Activated CD8-positive, alpha-beta memory T cell treated with anti-CD3 and anti-CD28 coated beads for 36 hours (primary cell): ENCODE results near the gene NFKBIA. TPM values are rescaled to one million over a fixed set of nuclear protein-coding genes. Genes with fewer than 3 reads are reported as not detected.
"Not testable (repeated sequence)": the region's sequence is repeated elsewhere in the genome, so short reads cannot be mapped to it uniquely, and the experiment has no call there.

Experiments
- CTCF ChIA-PET: fragments of 350-600 bp; sonication (Branson Sonifier 250); formaldehyde crosslinking; loops from one replicate; lab custom pipeline; 2021; ENCODE audit warnings: antibody characterized with exemption; lab: Charles Lee
- POLR2A ChIA-PET: fragments of 350-600 bp; sonication (Branson Sonifier 250); formaldehyde crosslinking; loops from one replicate; lab custom pipeline; 2021; ENCODE audit warnings: antibody characterized with exemption; lab: Charles Lee
- total RNA-seq, 2 experiments: library from RNA; stranded (reverse); gene quantifications; one replicate each; pipeline ENCODE4 v1.2.3, GENCODE V29; 2021

The NFKBIA gene
- total RNA-seq, 2 experiments from 2014 or later, result 392 to 406 TPM

GRCh38 chr14:35399083-35399937 lies 5.2 kb downstream of the NFKBIA start:
- POLR2A ChIA-PET, result interaction anchor here (0.6 to 7.3 kb wide), 5 partner anchors 17 to 734 kb away, joined by 4 to 140 read pairs (median 6); partner anchors contain the start of gene PSMA6
- CTCF ChIA-PET, result interaction anchor here (1.8 kb wide), 1 partner anchor 33 kb away, joined by 5 read pairs; no protein-coding TSS in a partner anchor

GRCh38 chr14:35398071-35398584 lies 6.4 kb downstream of the NFKBIA start:
- ChIA-PET CTCF (interaction anchor here (0.6 kb wide), 2 partner anchors 42 to 180 kb away, joined by 3 to 8 read pairs; no protein-coding TSS in a partner anchor), POLR2A (interaction anchor here (0.6 to 7.3 kb wide), 5 partner anchors 18 to 106 kb away, joined by 3 to 115 read pairs (median 3); partner anchors contain the start of gene PSMA6)

GRCh38 chr14:35396610-35397009 lies 7.9 kb downstream of the NFKBIA start:
- CTCF ChIA-PET, POLR2A ChIA-PET: not testable (repeated sequence)

- CTCF ChIA-PET, result interaction anchor here (0.7 kb wide), 1 partner anchor 30 kb away, joined by 3 read pairs; no protein-coding TSS in a partner anchor
- POLR2A ChIA-PET, result no interaction called here
Measured at GRCh38 chr14:35395283-35395682, 9.3 kb downstream of the NFKBIA start.

GRCh38 chr14:35394326-35395013 lies 10.1 kb downstream of the NFKBIA start:
- POLR2A ChIA-PET, result interaction anchor here (0.5 to 3.9 kb wide), 2 partner anchors 9 to 723 kb away, joined by 3 to 35 read pairs; partner anchors contain the start of gene NFKBIA
- CTCF ChIA-PET, result interaction anchor here (0.7 to 1.1 kb wide), 3 partner anchors 8 to 29 kb away, joined by 3 read pairs; partner anchors contain the start of gene NFKBIA

- POLR2A ChIA-PET, result interaction anchor here (3.9 kb wide), 1 partner anchor 9 kb away, joined by 35 read pairs; the partner anchor contains the start of gene NFKBIA
- CTCF ChIA-PET, result interaction anchor here (0.9 to 1.1 kb wide), 2 partner anchors 9 to 11 kb away, joined by 3 read pairs; partner anchors contain the start of gene NFKBIA
Measured at GRCh38 chr14:35393826-35394225, 10.7 kb downstream of the NFKBIA start.

GRCh38 chr14:35392103-35392502 lies 12.4 kb downstream of the NFKBIA start:
- ChIA-PET POLR2A (interaction anchor here (0.5 to 3.9 kb wide), 4 partner anchors 11 to 100 kb away, joined by 3 to 35 read pairs (median 4); partner anchors contain the start of genes NFKBIA and PSMA6), CTCF (interaction anchor here (1.2 kb wide), 1 partner anchor 11 kb away, joined by 3 read pairs; no protein-coding TSS in a partner anchor)

- POLR2A ChIA-PET, result interaction anchor here (1.2 to 3.9 kb wide), 2 partner anchors 12 to 57 kb away, joined by 3 to 35 read pairs; partner anchors contain the start of gene NFKBIA
- CTCF ChIA-PET, result interaction anchor here (1.1 to 1.2 kb wide), 2 partner anchors 11 to 58 kb away, joined by 3 read pairs; no protein-coding TSS in a partner anchor
Measured at GRCh38 chr14:35391388-35391710, 13.2 kb downstream of the NFKBIA start.

GRCh38 chr14:35390577-35391387 lies 13.8 kb downstream of the NFKBIA start:
- POLR2A ChIA-PET, result interaction anchor here (1.2 to 3.9 kb wide), 2 partner anchors 12 to 57 kb away, joined by 3 to 35 read pairs; partner anchors contain the start of gene NFKBIA
- CTCF ChIA-PET, result interaction anchor here (1.1 kb wide), 1 partner anchor 57 kb away, joined by 3 read pairs; no protein-coding TSS in a partner anchor

- ChIA-PET CTCF (interaction anchor here (0.9 kb wide), 1 partner anchor 14 kb away, joined by 3 read pairs; no protein-coding TSS in a partner anchor), POLR2A (no interaction called here)
Measured at GRCh38 chr14:35389315-35389667, 15.3 kb downstream of the NFKBIA start.

GRCh38 chr14:35388656-35389314 lies 15.8 kb downstream of the NFKBIA start:
- POLR2A ChIA-PET, result no interaction called here
- CTCF ChIA-PET, result interaction anchor here (0.9 kb wide), 1 partner anchor 14 kb away, joined by 3 read pairs; no protein-coding TSS in a partner anchor

GRCh38 chr14:35387713-35388579 lies 16.6 kb downstream of the NFKBIA start:
- ChIA-PET CTCF (no interaction called here), POLR2A (no interaction called here)

GRCh38 chr14:35387219-35387618 lies 17.3 kb downstream of the NFKBIA start:
- CTCF ChIA-PET, result no interaction called here
- POLR2A ChIA-PET, result interaction anchor here (0.7 kb wide), 1 partner anchor 51 kb away, joined by 5 read pairs; no protein-coding TSS in a partner anchor

- POLR2A ChIA-PET, result interaction anchor here (0.7 kb wide), 1 partner anchor 52 kb away, joined by 5 read pairs; no protein-coding TSS in a partner anchor
- CTCF ChIA-PET, result no interaction called here
Measured at GRCh38 chr14:35386673-35387125, 17.9 kb downstream of the NFKBIA start.

GRCh38 chr14:35385042-35385839 lies 19.3 kb downstream of the NFKBIA start:
- POLR2A ChIA-PET, result no interaction called here

More at GRCh38 chr14:35385042-35385839, 19.3 kb downstream of the NFKBIA start:
- CTCF ChIA-PET, result no interaction called here
